PC-3 (cell line): ENCODE measurements around the gene ABCC8. TPM values are rescaled to one million over a fixed set of nuclear protein-coding genes. Genes with fewer than 3 reads are reported as not detected.

Experiments used
- ATAC-seq: fragments of 200-7000 bp; cut with Tn5 transposase; 2 replicates; pipeline ENCODE4 v1.9.1; 2020; ENCODE audit warnings: mild to moderate bottlenecking, moderate library complexity
- BruUV-seq: library from RNA; stranded (reverse); fragments of 400-500 nt; replicated peaks from 2 replicates; lab custom pipeline; 2021; lab: Mats Ljungman, UMichigan
- CTCF ChIA-PET: fragments of 300-600 bp; sonication (Branson Sonifier 250); formaldehyde crosslinking; loops from one replicate; lab custom pipeline; 2022; ENCODE audit warnings: antibody characterized with exemption; lab: Charles Lee
- POLR2A ChIA-PET: fragments of 300-600 bp; sonication (Branson Sonifier 250); formaldehyde crosslinking; loops from one replicate; lab custom pipeline; 2022; ENCODE audit warnings: antibody characterized with exemption; ENCODE audit not compliant: unreplicated experiment; lab: Charles Lee
- DNase-seq: peaks from one replicate; pipeline ENCODE4 v3.0.0-alpha.2; 2015
- H2AFZ ChIP-seq: fragments of 300-600 bp; sonication (generic); 2 replicates; pipeline ENCODE4 v1.6.0; 2016; ENCODE audit warnings: antibody characterized with exemption, low read length
- H3F3A ChIP-seq: fragments of 300-600 bp; sonication (generic); one replicate; pipeline ENCODE4 v1.6.0; 2017; ENCODE audit warnings: antibody characterized with exemption, low read length, control low read depth, mild to moderate bottlenecking; ENCODE audit not compliant: unreplicated experiment
- H3K27ac ChIP-seq: fragments of 300-600 bp; sonication (generic); 2 replicates; pipeline ENCODE4 v1.5.1; 2016; ENCODE audit warnings: mild to moderate bottlenecking, low read length
- H3K27me3 ChIP-seq: fragments of 300-600 bp; sonication (generic); 2 replicates; pipeline ENCODE4 v1.6.1; 2016; ENCODE audit warnings: low read length, mixed read lengths
- H3K36me3 ChIP-seq: fragments of 300-600 bp; sonication (generic); 2 replicates; pipeline ENCODE4 v1.6.1; 2016; ENCODE audit warnings: low read depth, mixed run types, low read length, mixed read lengths
- H3K4me1 ChIP-seq: fragments of 300-600 bp; sonication (generic); 2 replicates; pipeline ENCODE4 v1.5.1; 2016; ENCODE audit warnings: low read length; ENCODE audit not compliant: insufficient read depth
- H3K4me2 ChIP-seq: fragments of 300-600 bp; sonication (generic); 2 replicates; pipeline ENCODE4 v1.6.0; 2016; ENCODE audit warnings: low read length
- H3K4me3 ChIP-seq: fragments of 300-600 bp; sonication (generic); 2 replicates; pipeline ENCODE4 v1.5.1; 2016; ENCODE audit warnings: mild to moderate bottlenecking, low read length, mixed read lengths
- H3K79me2 ChIP-seq: fragments of 300-600 bp; sonication (generic); 2 replicates; pipeline ENCODE4 v1.6.1; 2017; ENCODE audit warnings: low read length, mixed read lengths
- H3K9ac ChIP-seq: fragments of 300-600 bp; sonication (generic); 2 replicates; pipeline ENCODE4 v1.6.0; 2016; ENCODE audit warnings: mild to moderate bottlenecking, low read length
- H3K9me2 ChIP-seq: fragments of 300-600 bp; sonication (generic); replicated peaks from 2 replicates; pipeline ENCODE4 v1.6.1; 2016; ENCODE audit warnings: mixed run types, low read length, mixed read lengths
- H3K9me3 ChIP-seq: fragments of 300-600 bp; sonication (generic); 2 replicates; pipeline ENCODE4 v1.6.1; 2016; ENCODE audit warnings: low read length, mixed read lengths
- H4K20me1 ChIP-seq: fragments of 300-600 bp; sonication (generic); 2 replicates; pipeline ENCODE4 v1.6.1; 2016; ENCODE audit warnings: low read length, mixed read lengths
- EZH2 ChIP-seq: fragments of 300-600 bp; sonication (generic); IDR thresholded peaks from one replicate; pipeline ENCODE4 v1.6.1; 2017; ENCODE audit warnings: antibody characterized with exemption, mild to moderate bottlenecking, low read length; ENCODE audit not compliant: unreplicated experiment
- EZH2phosphoT487 ChIP-seq: fragments of 300-600 bp; sonication (generic); IDR thresholded peaks from 2 replicates; pipeline ENCODE4 v1.6.1; 2018; ENCODE audit warnings: mild to moderate bottlenecking, antibody characterized with exemption, low read length, borderline replicate concordance
- intact Hi-C: fragments of 100-400 bp; cut with micrococcal nuclease; formaldehyde crosslinking; loops from 2 replicates; pipeline ENCODE4 v1.9.0; 2023
- total RNA-seq: library from RNA; depleted of rRNA; stranded (reverse); fragments of >200 nt; gene quantifications from 2 replicates; pipeline ENCODE4 v1.2.3, GENCODE V29; 2014
- TF ChIP-seq, protein P1 (sequence below): fragments of 300-600 bp; sonication (generic); conservative IDR thresholded peaks from 2 replicates; pipeline ENCODE4 v1.5.1; 2017; ENCODE audit warnings: antibody characterized with exemption, low read depth, mild to moderate bottlenecking, low read length

The ABCC8 gene
- total RNA-seq, 1 experiment from 2014 or later = not detected

DNA sequence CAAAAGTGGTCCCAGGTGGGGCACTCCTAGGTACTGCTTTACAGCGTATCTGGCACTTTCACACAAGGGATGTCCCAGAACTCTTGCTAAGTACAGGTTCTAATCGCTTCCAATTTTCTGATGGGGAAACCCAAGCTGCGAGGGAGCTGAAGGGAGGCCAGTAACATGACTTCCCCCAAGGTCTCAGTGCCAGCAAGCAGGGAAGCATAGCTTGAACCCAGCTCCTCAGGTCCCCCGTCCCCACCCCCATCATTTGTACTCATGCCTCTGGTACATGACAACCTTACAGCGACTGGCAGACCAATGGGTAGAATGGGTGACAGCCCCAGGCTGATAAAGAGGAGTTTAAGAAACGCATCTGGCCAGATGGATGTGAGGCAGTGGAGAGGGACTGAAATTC lies 716 bp upstream of the ABCC8 start:
- Histone ChIP-seq H3K79me2 (no peaks in the 10 kb centered on the region), H2AFZ (no peak overlapping the region), H3K9ac (no peak overlapping the region), H3K27me3 (peaks cover 46% of the 10 kb centered on the region), H4K20me1 (no peaks in the 10 kb centered on the region), H3K27ac (no peak overlapping the region), H3F3A (no peaks in the 10 kb centered on the region), H3K9me3 (no peaks in the 10 kb centered on the region), H3K4me1 (no peaks in the 10 kb centered on the region), H3K4me3 (no peak overlapping the region), H3K36me3 (no peaks in the 10 kb centered on the region), H3K9me2 (no peaks in the 10 kb centered on the region), H3K4me2 (no peak overlapping the region)
- CTCF ChIA-PET = no interaction called here
- intact Hi-C loops = no loop called here
- BruUV-seq = no TSS peak
- no peak for DNase-seq
- POLR2A ChIA-PET = no interaction called here
- TF ChIP-seq, protein P1, sequence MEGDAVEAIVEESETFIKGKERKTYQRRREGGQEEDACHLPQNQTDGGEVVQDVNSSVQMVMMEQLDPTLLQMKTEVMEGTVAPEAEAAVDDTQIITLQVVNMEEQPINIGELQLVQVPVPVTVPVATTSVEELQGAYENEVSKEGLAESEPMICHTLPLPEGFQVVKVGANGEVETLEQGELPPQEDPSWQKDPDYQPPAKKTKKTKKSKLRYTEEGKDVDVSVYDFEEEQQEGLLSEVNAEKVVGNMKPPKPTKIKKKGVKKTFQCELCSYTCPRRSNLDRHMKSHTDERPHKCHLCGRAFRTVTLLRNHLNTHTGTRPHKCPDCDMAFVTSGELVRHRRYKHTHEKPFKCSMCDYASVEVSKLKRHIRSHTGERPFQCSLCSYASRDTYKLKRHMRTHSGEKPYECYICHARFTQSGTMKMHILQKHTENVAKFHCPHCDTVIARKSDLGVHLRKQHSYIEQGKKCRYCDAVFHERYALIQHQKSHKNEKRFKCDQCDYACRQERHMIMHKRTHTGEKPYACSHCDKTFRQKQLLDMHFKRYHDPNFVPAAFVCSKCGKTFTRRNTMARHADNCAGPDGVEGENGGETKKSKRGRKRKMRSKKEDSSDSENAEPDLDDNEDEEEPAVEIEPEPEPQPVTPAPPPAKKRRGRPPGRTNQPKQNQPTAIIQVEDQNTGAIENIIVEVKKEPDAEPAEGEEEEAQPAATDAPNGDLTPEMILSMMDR = no peak
- TF ChIP-seq EZH2phosphoT487 (no peak), EZH2 (no peak)
- no peak for ATAC-seq

DNA sequence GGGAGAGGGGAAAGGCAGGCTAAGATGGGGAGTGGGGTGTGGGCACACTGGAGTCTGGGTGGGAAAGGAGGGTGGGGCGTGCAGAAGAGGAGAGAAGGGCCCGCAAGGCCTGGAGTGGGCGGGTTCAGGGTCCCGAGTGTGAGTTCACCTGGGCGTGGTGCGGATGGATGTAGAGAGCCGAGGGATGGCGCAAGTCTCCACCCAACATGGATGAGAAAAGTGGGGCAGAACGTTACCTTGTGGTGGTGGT lies 364 bp upstream of the ABCC8 start:
- TF ChIP-seq EZH2 = no peak
- no peak for TF ChIP-seq EZH2phosphoT487
- TF ChIP-seq, protein P1 = no peak
- no peaks in the 10 kb centered on the region for H3K4me1 ChIP-seq
- no peak for ATAC-seq
- H3K9me2 ChIP-seq = no peaks in the 10 kb centered on the region
- no peaks in the 10 kb centered on the region for H3F3A ChIP-seq
- no peak for DNase-seq
- H3K79me2 ChIP-seq = no peaks in the 10 kb centered on the region
- H3K36me3 ChIP-seq = no peaks in the 10 kb centered on the region
- no peaks in the 10 kb centered on the region for H4K20me1 ChIP-seq
- BruUV-seq = no TSS peak
- no peaks in the 10 kb centered on the region for H3K9me3 ChIP-seq
- CTCF ChIA-PET = no interaction called here
- peaks cover 48% of the 10 kb centered on the region for H3K27me3 ChIP-seq
- no peak overlapping the region for H3K4me2 ChIP-seq
- intact Hi-C loops = no loop called here
- no peak overlapping the region for H2AFZ ChIP-seq
- POLR2A ChIA-PET = no interaction called here
- H3K4me3 ChIP-seq = no peak overlapping the region
- H3K9ac ChIP-seq = no peak overlapping the region
- no peak overlapping the region for H3K27ac ChIP-seq

GRCh38 chr11:17475666-17476316 lies 854 bp downstream of the ABCC8 start:
- ATAC-seq (no peak), DNase-seq (no peak)
- POLR2A ChIA-PET = no interaction called here
- H3K79me2 ChIP-seq = no peaks in the 10 kb centered on the region
- H3F3A ChIP-seq = no peaks in the 10 kb centered on the region
- TF ChIP-seq EZH2phosphoT487 = no peak
- TF ChIP-seq, protein P1 = no peak
- TF ChIP-seq EZH2 = no peak
- H3K27ac ChIP-seq = no peak overlapping the region
- no peaks in the 10 kb centered on the region for H3K4me1 ChIP-seq
- no TSS peak for BruUV-seq
- no peak overlapping the region for H3K9ac ChIP-seq
- no peaks in the 10 kb centered on the region for H3K36me3 ChIP-seq
- no peaks in the 10 kb centered on the region for H3K9me2 ChIP-seq
- H3K4me2 ChIP-seq = no peak overlapping the region
- CTCF ChIA-PET = no interaction called here
- no peaks in the 10 kb centered on the region for H3K9me3 ChIP-seq
- no peaks in the 10 kb centered on the region for H4K20me1 ChIP-seq
- H2AFZ ChIP-seq = no peak overlapping the region
- intact Hi-C loops = no loop called here
- peaks cover 48% of the 10 kb centered on the region for H3K27me3 ChIP-seq
- H3K4me3 ChIP-seq = no peak overlapping the region
